ENCODE results near the gene ACO1. TPM values are rescaled to one million over a fixed set of nuclear protein-coding genes. Genes with fewer than 3 reads are reported as not detected.
A peak's percentile ranks its signal among the peaks of the same experiment; 100 is the strongest.

ACO1 gene
- polyA plus RNA-seq, 3 donors: 2.9 to 12.5 (median 10.5) TPM

- TF ChIP-seq, protein P1, sequence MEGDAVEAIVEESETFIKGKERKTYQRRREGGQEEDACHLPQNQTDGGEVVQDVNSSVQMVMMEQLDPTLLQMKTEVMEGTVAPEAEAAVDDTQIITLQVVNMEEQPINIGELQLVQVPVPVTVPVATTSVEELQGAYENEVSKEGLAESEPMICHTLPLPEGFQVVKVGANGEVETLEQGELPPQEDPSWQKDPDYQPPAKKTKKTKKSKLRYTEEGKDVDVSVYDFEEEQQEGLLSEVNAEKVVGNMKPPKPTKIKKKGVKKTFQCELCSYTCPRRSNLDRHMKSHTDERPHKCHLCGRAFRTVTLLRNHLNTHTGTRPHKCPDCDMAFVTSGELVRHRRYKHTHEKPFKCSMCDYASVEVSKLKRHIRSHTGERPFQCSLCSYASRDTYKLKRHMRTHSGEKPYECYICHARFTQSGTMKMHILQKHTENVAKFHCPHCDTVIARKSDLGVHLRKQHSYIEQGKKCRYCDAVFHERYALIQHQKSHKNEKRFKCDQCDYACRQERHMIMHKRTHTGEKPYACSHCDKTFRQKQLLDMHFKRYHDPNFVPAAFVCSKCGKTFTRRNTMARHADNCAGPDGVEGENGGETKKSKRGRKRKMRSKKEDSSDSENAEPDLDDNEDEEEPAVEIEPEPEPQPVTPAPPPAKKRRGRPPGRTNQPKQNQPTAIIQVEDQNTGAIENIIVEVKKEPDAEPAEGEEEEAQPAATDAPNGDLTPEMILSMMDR (IDR thresholded peaks at IDR 0.05): no peak
- Histone ChIP-seq H3K4me3 (replicated peaks in 1 of 3; ENCODE audit: low read depth in 2 of 3, low read length in 3 of 3) (peak overlapping the region in 1 of 3 experiments; percentile 90), H3K36me3 (replicated peaks in 1 of 2; ENCODE audit: control insufficient read depth in 1 of 2, insufficient read depth in 2 of 2, low read length in 2 of 2) (no peaks in the 10 kb centered on the region), H3K4me2 (replicated peaks; ENCODE audit: extremely low read depth, low read length, poor library complexity, severe bottlenecking) (peak overlapping the region; percentile 85), H4K20me1 (ENCODE audit: insufficient read depth, low read length) (no peaks in the 10 kb centered on the region), H3K9me3 (replicated peaks in 1 of 2; ENCODE audit: control insufficient read depth in 1 of 2, insufficient read depth in 1 of 2, low read length in 2 of 2) (no peaks in the 10 kb centered on the region), H3K79me2 (ENCODE audit: insufficient read depth, low read length) (no peaks in the 10 kb centered on the region), H3K9ac (ENCODE audit: insufficient read depth, low read length, poor library complexity, severe bottlenecking) (no peak overlapping the region), H3K27me3 (ENCODE audit: control insufficient read depth in 2 of 2, insufficient read depth in 2 of 2, low read length in 2 of 2) (peaks cover 13 to 17% of the 10 kb centered on the region in 2 donors), H3K27ac (ENCODE audit: low read depth in 1 of 2, low read length in 2 of 2) (no peak overlapping the region), H2AFZ (ENCODE audit: insufficient read depth, low read depth, low read length, poor library complexity, severe bottlenecking) (peak overlapping the region; percentile 97), H3K4me1 (ENCODE audit: control insufficient read depth in 1 of 2, insufficient read depth in 2 of 2, low read length in 2 of 2) (peaks cover 13 to 14% of the 10 kb centered on the region in 2 donors)
- Mint-ChIP-seq H3K27me3 (ENCODE audit: low read depth in 3 of 3) (peaks cover 20 to 36% (median 23%) of the 10 kb centered on the region in 3 donors), H3K9me3 (no peaks in the 10 kb centered on the region), H3K36me3 (no peaks in the 10 kb centered on the region), H3K4me1 (peaks cover 24% of the 10 kb centered on the region), H3K4me3 (peak overlapping the region in 1 of 2 donors; percentile 59), H3K27ac (no peak overlapping the region)
- intact Hi-C loops (cut with micrococcal nuclease): no loop called here
- WGBS (ENCODE audit: insufficient coverage): 61% methylated on average over 12 of the region's 14 CpGs
- no peak for DNase-seq
Observed at GRCh38 chr9:32382565-32383320, 1.7 kb upstream of the ACO1 start.

DNA sequence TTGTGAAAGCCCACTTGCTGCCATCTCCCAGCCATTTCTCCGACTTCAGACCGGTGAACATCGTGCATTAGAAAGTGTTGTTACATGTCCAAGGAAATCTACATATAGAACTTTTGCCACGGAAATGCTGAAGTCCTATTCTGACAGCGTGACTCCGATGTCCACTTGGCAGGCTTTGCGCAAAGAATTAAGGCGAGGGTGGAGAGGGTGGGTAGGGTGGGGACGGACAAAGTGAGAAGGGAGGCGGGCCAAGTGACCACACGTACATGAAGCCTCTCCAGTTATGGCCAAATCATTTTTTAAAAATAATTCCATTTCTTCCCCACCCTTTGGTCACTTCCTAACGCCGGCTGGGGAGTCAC lies 460 bp upstream of the ACO1 start:
- peak overlapping the region in 1 of 2 donors; percentile 46 for H3K27ac ChIP-seq (ENCODE audit: low read depth in 1 of 2, low read length in 2 of 2)
- Mint-ChIP-seq H3K9me3 (no peaks in the 10 kb centered on the region), H3K36me3 (no peaks in the 10 kb centered on the region), H3K4me1 (peaks cover 24% of the 10 kb centered on the region), H3K4me3 (peak overlapping the region; percentile 88 to 89), H3K27ac (peak overlapping the region in 2 of 7 donors; percentile 58 to 68), H3K27me3 (ENCODE audit: low read depth in 3 of 3) (peaks cover 20 to 32% (median 23%) of the 10 kb centered on the region in 3 donors)
- peak overlapping the region; percentile 97 for H2AFZ ChIP-seq (ENCODE audit: insufficient read depth, low read depth, low read length, poor library complexity, severe bottlenecking)
- H3K27me3 ChIP-seq (ENCODE audit: control insufficient read depth in 2 of 2, insufficient read depth in 2 of 2, low read length in 2 of 2): peaks cover 13 to 17% of the 10 kb centered on the region in 2 donors
- peak overlapping the region; percentile 68 for H3K9ac ChIP-seq (ENCODE audit: insufficient read depth, low read length, poor library complexity, severe bottlenecking)
- peak overlapping the region; percentile 80 to 90 (median 81) for H3K4me3 ChIP-seq (replicated peaks in 1 of 3; ENCODE audit: low read depth in 2 of 3, low read length in 3 of 3)
- no peaks in the 10 kb centered on the region for H3K79me2 ChIP-seq (ENCODE audit: insufficient read depth, low read length)
- H3K9me3 ChIP-seq (replicated peaks in 1 of 2; ENCODE audit: control insufficient read depth in 1 of 2, insufficient read depth in 1 of 2, low read length in 2 of 2): no peaks in the 10 kb centered on the region
- H3K4me2 ChIP-seq (replicated peaks; ENCODE audit: extremely low read depth, low read length, poor library complexity, severe bottlenecking): peak overlapping the region; percentile 85
- DNase-seq: no peak
- no peaks in the 10 kb centered on the region for H4K20me1 ChIP-seq (ENCODE audit: insufficient read depth, low read length)
- TF ChIP-seq, protein P1 (IDR thresholded peaks at IDR 0.05): no peak
- intact Hi-C loops (cut with micrococcal nuclease): loop anchor here in 1 of 2 donors (2.0 kb wide), 1 partner anchor 189 kb away; the partner anchor contains the start of gene NDUFB6
- peaks cover 13 to 14% of the 10 kb centered on the region in 2 donors for H3K4me1 ChIP-seq (ENCODE audit: control insufficient read depth in 1 of 2, insufficient read depth in 2 of 2, low read length in 2 of 2)
- H3K36me3 ChIP-seq (replicated peaks in 1 of 2; ENCODE audit: control insufficient read depth in 1 of 2, insufficient read depth in 2 of 2, low read length in 2 of 2): no peaks in the 10 kb centered on the region
- 0% methylated on average over 5 of the region's 13 CpGs for WGBS (ENCODE audit: insufficient coverage)

Data from CD14-positive monocyte (primary cell).